Nephron progenitor cell (in vitro differentiated cells): ENCODE data around the gene SIRT1.
A peak's percentile ranks its signal among the peaks of the same experiment; 100 is the strongest.

Experiments used
- DNase-seq: peaks from one replicate; pipeline ENCODE4 v3.0.0; 2021
- H3K27ac Mint-ChIP-seq: 2 replicates; pipeline ENCODE4 v1.8.0; 2021; ENCODE audit warnings: mild to moderate bottlenecking, moderate library complexity, mixed read lengths
- H3K27me3 Mint-ChIP-seq: 2 replicates; pipeline ENCODE4 v1.8.0; 2021; ENCODE audit warnings: mild to moderate bottlenecking, low read depth, mixed read lengths; ENCODE audit not compliant: poor library complexity
- H3K36me3 Mint-ChIP-seq: 2 replicates; pipeline ENCODE4 v1.8.0; 2021; ENCODE audit warnings: low read depth, mixed read lengths
- H3K4me1 Mint-ChIP-seq: 2 replicates; pipeline ENCODE4 v1.8.0; 2021; ENCODE audit warnings: mixed read lengths
- H3K4me3 Mint-ChIP-seq: 2 replicates; pipeline ENCODE4 v1.8.0; 2021; ENCODE audit warnings: mild to moderate bottlenecking, moderate library complexity, mixed read lengths
- H3K9me3 Mint-ChIP-seq: 2 replicates; pipeline ENCODE4 v1.8.0; 2021; ENCODE audit warnings: mild to moderate bottlenecking, moderate library complexity, mixed read lengths
- CTCF ChIP-seq: fragments of 200-600 bp; sonication (generic); IDR thresholded peaks from 2 replicates; pipeline ENCODE4 v1.5.0; 2021; ENCODE audit warnings: antibody characterized with exemption

SIRT1 gene

GRCh38 chr10:67839951-67840350 lies 44.5 kb upstream of the SIRT1 start:
- Mint-ChIP-seq H3K27ac (no peak overlapping the region), H3K4me1 (peaks cover 18% of the 10 kb centered on the region), H3K36me3 (peaks cover 6% of the 10 kb centered on the region), H3K27me3 (peaks cover 8% of the 10 kb centered on the region), H3K9me3 (peaks cover 21% of the 10 kb centered on the region), H3K4me3 (no peak overlapping the region)
- TF ChIP-seq CTCF: no peak
- no peak for DNase-seq

- H3K27me3 Mint-ChIP-seq: peaks cover 11% of the 10 kb centered on the region
- peaks cover 21% of the 10 kb centered on the region for H3K9me3 Mint-ChIP-seq
- no peak overlapping the region for H3K27ac Mint-ChIP-seq
- no peak for DNase-seq
- no peak for TF ChIP-seq CTCF
- peaks cover 6% of the 10 kb centered on the region for H3K36me3 Mint-ChIP-seq
- H3K4me1 Mint-ChIP-seq: peaks cover 8% of the 10 kb centered on the region
- H3K4me3 Mint-ChIP-seq: no peak overlapping the region
Measured at GRCh38 chr10:67841737-67842136, 42.7 kb upstream of the SIRT1 start.

- no peak overlapping the region for H3K27ac Mint-ChIP-seq
- peaks cover 11% of the 10 kb centered on the region for H3K27me3 Mint-ChIP-seq
- no peak overlapping the region for H3K4me3 Mint-ChIP-seq
- peaks cover 21% of the 10 kb centered on the region for H3K9me3 Mint-ChIP-seq
- H3K4me1 Mint-ChIP-seq: no peaks in the 10 kb centered on the region
- H3K36me3 Mint-ChIP-seq: peaks cover 6% of the 10 kb centered on the region
- no peak for TF ChIP-seq CTCF
- no peak for DNase-seq
Measured at GRCh38 chr10:67843284-67843683, 41.2 kb upstream of the SIRT1 start.

- peaks cover 11% of the 10 kb centered on the region for H3K4me1 Mint-ChIP-seq
- no peak for TF ChIP-seq CTCF
- peaks cover 8% of the 10 kb centered on the region for H3K27me3 Mint-ChIP-seq
- H3K4me3 Mint-ChIP-seq: peak overlapping the region; percentile 96
- peak overlapping the region; percentile 92 for H3K27ac Mint-ChIP-seq
- peaks cover 5% of the 10 kb centered on the region for H3K36me3 Mint-ChIP-seq
- DNase-seq: peak; percentile 90
- peaks cover 4% of the 10 kb centered on the region for H3K9me3 Mint-ChIP-seq
Measured at GRCh38 chr10:67849331-67850011, 35.0 kb upstream of the SIRT1 start.

GRCh38 chr10:67851186-67851585 lies 33.3 kb upstream of the SIRT1 start:
- Mint-ChIP-seq H3K36me3 (peaks cover 5% of the 10 kb centered on the region), H3K4me3 (peak overlapping the region; percentile 43), H3K27ac (no peak overlapping the region), H3K9me3 (peaks cover 4% of the 10 kb centered on the region), H3K4me1 (peaks cover 11% of the 10 kb centered on the region), H3K27me3 (peaks cover 9% of the 10 kb centered on the region)
- no peak for DNase-seq
- no peak for TF ChIP-seq CTCF

GRCh38 chr10:67852761-67853160 lies 31.7 kb upstream of the SIRT1 start:
- Mint-ChIP-seq H3K27me3 (peaks cover 9% of the 10 kb centered on the region), H3K27ac (no peak overlapping the region), H3K9me3 (peaks cover 4% of the 10 kb centered on the region), H3K36me3 (peaks cover 5% of the 10 kb centered on the region), H3K4me3 (no peak overlapping the region), H3K4me1 (peaks cover 11% of the 10 kb centered on the region)
- DNase-seq: no peak
- no peak for TF ChIP-seq CTCF
